Smooth muscle cell (in vitro differentiated cells): ENCODE results near the gene ATP13A1. TPM values are rescaled to one million over a fixed set of nuclear protein-coding genes. Genes with fewer than 3 reads are reported as not detected.
"Not testable (repeated sequence)": the region's sequence is repeated elsewhere in the genome, so short reads cannot be mapped to it uniquely, and the experiment has no call there.

Experiments used
- DNase-seq: peaks from one replicate; lab custom pipeline; 2025; ENCODE audit not compliant: unreplicated experiment; lab: John Stamatoyannopoulos, UW
- H2AFZ ChIP-seq: fragments of 200-600 bp; sonication (generic); 2 replicates; pipeline ENCODE4 v1.6.0; 2016; ENCODE audit warnings: antibody characterized with exemption, low read depth, mild to moderate bottlenecking
- H3F3A ChIP-seq: fragments of 200-600 bp; sonication (generic); 2 replicates; pipeline ENCODE4 v1.6.0; 2017; ENCODE audit warnings: antibody characterized with exemption, low read depth
- H3K27ac ChIP-seq: fragments of 200-600 bp; sonication (generic); 2 replicates; pipeline ENCODE4 v1.5.1; 2016; ENCODE audit warnings: low read depth, mild to moderate bottlenecking
- H3K27me3 ChIP-seq: fragments of 200-600 bp; sonication (generic); 2 replicates; pipeline ENCODE4 v1.6.1; 2016; ENCODE audit warnings: low read depth, mild to moderate bottlenecking
- H3K36me3 ChIP-seq: fragments of 200-600 bp; sonication (generic); 2 replicates; pipeline ENCODE4 v1.5.1; 2016; ENCODE audit warnings: low read depth
- H3K4me1 ChIP-seq: fragments of 200-600 bp; sonication (generic); 2 replicates; pipeline ENCODE4 v1.5.1; 2016; ENCODE audit warnings: low read depth
- H3K4me2 ChIP-seq: fragments of 200-600 bp; sonication (generic); 2 replicates; pipeline ENCODE4 v1.6.0; 2016; ENCODE audit warnings: mild to moderate bottlenecking
- H3K4me3 ChIP-seq: fragments of 200-600 bp; sonication (generic); 2 replicates; pipeline ENCODE4 v1.5.1; 2016; ENCODE audit warnings: mild to moderate bottlenecking
- H3K79me2 ChIP-seq: fragments of 200-600 bp; sonication (generic); 2 replicates; pipeline ENCODE4 v1.6.0; 2016; ENCODE audit warnings: low read depth, mild to moderate bottlenecking
- H3K9ac ChIP-seq: fragments of 200-600 bp; sonication (generic); 2 replicates; pipeline ENCODE4 v1.6.0; 2016; ENCODE audit warnings: low read depth
- H3K9me3 ChIP-seq: fragments of 200-600 bp; sonication (generic); replicated peaks from 2 replicates; pipeline ENCODE4 v1.5.1; 2016; ENCODE audit warnings: low read depth
- H4K20me1 ChIP-seq: fragments of 200-600 bp; sonication (generic); 2 replicates; pipeline ENCODE4 v1.6.0; 2016; ENCODE audit warnings: low read depth
- WGBS: methylation state at CpG from one replicate; pipeline ENCODE4 v1.1.7; 2016; ENCODE audit warnings: low lambda C conversion rate; 5-methylcytosine and 5-hydroxymethylcytosine counted together
- polyA plus RNA-seq: library from polyadenylated mRNA; unstranded; fragments of >200 nt; fragmentation: Nextera tagmentation; extraction: Ambion mirVana; gene quantifications from 2 replicates; pipeline ENCODE4 v1.2.1, GENCODE V29; 2016
- small RNA-seq: library from RNA; depleted of rRNA; stranded (forward); fragments of <200 nt; gene quantifications from one replicate; pipeline ENCODE3, GENCODE V24; 2014
- total RNA-seq: library from RNA; depleted of rRNA; stranded (reverse); fragments of >200 nt; gene quantifications from 2 replicates; pipeline ENCODE4 v1.2.3, GENCODE V29; 2014
- TF ChIP-seq, protein P1 (sequence below): fragments of 200-600 bp; sonication (generic); IDR thresholded peaks from 2 replicates; pipeline ENCODE4 v1.5.1; 2017; ENCODE audit warnings: borderline replicate concordance, mild to moderate bottlenecking, antibody characterized with exemption; ENCODE audit not compliant: insufficient read depth, poor library complexity, severe bottlenecking

Gene ATP13A1
- total and polyA plus RNA-seq, 2 experiments from 2014 or later, result 48.1 to 51.4 TPM

- Histone ChIP-seq H3K9ac (no peak overlapping the region), H3K79me2 (no peaks in the 10 kb centered on the region), H3F3A (no peaks in the 10 kb centered on the region), H3K4me1 (no peaks in the 10 kb centered on the region), H3K4me3 (no peak overlapping the region), H3K9me3 (no peaks in the 10 kb centered on the region), H4K20me1 (no peaks in the 10 kb centered on the region), H3K27me3 (no peaks in the 10 kb centered on the region), H3K27ac (no peak overlapping the region), H3K4me2 (no peak overlapping the region), H2AFZ (no peak overlapping the region), H3K36me3 (no peaks in the 10 kb centered on the region)
- DNase-seq, result no peak
- TF ChIP-seq, protein P1, sequence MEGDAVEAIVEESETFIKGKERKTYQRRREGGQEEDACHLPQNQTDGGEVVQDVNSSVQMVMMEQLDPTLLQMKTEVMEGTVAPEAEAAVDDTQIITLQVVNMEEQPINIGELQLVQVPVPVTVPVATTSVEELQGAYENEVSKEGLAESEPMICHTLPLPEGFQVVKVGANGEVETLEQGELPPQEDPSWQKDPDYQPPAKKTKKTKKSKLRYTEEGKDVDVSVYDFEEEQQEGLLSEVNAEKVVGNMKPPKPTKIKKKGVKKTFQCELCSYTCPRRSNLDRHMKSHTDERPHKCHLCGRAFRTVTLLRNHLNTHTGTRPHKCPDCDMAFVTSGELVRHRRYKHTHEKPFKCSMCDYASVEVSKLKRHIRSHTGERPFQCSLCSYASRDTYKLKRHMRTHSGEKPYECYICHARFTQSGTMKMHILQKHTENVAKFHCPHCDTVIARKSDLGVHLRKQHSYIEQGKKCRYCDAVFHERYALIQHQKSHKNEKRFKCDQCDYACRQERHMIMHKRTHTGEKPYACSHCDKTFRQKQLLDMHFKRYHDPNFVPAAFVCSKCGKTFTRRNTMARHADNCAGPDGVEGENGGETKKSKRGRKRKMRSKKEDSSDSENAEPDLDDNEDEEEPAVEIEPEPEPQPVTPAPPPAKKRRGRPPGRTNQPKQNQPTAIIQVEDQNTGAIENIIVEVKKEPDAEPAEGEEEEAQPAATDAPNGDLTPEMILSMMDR, result no peak
- 81% methylated on average over 9 of the region's 9 CpGs for WGBS
These were observed 61.3 kb downstream of the ATP13A1 start for GRCh38 chr19:19602136-19602712.

DNA sequence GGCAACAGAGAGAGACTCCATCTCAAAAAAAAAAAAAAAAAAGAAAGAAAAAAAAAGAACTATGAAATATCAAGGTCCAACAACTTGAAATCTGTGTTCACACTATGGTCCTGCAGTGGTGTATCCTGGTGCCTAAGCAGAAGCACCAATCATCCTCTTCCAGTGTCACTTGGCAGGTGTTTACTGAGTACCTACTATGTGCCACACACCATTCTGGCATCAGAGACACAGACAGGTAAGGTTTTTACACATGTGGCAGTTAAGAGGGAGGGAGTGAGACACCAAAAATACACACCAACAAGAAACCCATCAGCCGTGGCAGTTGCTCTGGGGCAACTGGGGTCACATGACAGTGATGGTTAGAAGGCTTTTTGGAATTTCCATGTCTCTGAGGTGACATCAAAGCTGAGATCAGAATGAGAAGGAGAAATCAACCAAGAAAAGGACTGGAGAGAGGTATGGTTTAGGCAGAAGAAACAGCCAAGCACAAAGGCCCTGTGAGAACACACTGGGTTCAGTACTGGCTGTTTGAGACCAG lies 62.6 kb downstream of the ATP13A1 start:
- TF ChIP-seq, protein P1, result no peak
- WGBS, result 97% methylated on average over 1 of the region's 1 CpG
- Histone ChIP-seq H2AFZ (no peak overlapping the region), H3K9me3 (no peaks in the 10 kb centered on the region), H3K36me3 (no peaks in the 10 kb centered on the region), H3K4me1 (no peaks in the 10 kb centered on the region), H3K4me3 (no peak overlapping the region), H3K4me2 (no peak overlapping the region), H3K9ac (no peak overlapping the region), H3K79me2 (no peaks in the 10 kb centered on the region), H4K20me1 (no peaks in the 10 kb centered on the region), H3K27ac (no peak overlapping the region), H3K27me3 (no peaks in the 10 kb centered on the region), H3F3A (no peaks in the 10 kb centered on the region)
- DNase-seq, result no peak

DNA sequence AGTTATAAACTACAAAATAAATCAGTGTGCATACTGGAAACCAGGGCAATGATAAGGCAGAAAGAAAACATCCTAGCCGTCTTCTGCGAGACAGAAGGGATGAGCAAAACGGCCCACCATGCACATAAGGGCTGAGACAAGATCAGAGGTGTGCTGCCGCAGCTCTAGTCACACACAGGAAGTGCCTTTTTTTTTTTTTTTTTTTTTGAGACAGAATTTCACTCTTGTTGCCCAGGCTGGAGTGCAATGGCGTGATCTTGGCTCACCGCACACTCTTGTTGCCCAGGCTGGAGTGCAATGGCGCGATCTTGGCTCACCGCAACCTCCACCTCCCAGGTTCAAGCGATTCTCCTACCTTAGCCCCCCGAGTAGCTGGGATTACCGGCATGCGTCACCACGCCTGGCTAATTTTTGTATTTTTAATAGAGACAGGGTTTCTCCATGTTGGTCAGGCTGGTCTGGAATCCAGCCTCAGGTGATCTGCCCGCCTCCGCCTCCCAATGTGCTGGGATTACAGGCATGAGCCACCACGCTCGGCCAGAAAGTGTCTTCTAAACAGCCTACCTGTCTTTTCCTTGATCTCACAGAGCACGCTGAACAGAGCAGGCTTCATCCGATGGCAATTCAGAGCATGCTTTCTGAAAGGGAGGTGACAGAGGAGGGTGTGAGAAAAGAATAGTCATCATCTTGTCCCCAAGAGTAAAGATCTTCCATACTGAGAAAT lies 64.6 kb downstream of the ATP13A1 start:
- H4K20me1 ChIP-seq, H3K27ac ChIP-seq, H3K4me3 ChIP-seq, H2AFZ ChIP-seq, H3K27me3 ChIP-seq, H3K9me3 ChIP-seq, DNase-seq, H3K4me2 ChIP-seq, H3F3A ChIP-seq, H3K36me3 ChIP-seq, H3K9ac ChIP-seq, H3K4me1 ChIP-seq, H3K79me2 ChIP-seq: not testable (repeated sequence)
- WGBS, result 95% methylated on average over 20 of the region's 20 CpGs

DNA sequence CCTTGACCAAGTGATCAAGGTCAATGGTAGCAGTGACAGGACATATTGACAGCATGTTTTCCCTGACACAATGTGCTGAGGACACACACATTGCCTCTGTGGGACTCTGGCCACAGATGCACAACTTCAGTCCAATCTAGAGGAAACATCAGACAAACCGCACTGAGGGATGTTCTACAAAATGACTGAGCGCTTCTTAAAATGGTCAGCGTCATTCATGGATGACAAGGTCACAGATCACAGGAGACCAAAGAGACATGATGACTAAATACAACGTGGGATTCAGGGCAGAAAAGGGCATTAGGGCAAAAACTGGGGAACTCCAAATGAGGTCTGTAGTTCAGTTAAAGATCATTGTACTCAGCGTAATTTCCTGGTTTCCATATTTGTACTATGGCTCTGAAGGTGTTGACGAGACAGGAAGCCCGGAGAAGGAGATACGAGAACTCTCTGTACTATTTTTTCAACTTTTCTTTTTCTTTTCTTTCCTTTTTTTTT lies 65.6 kb downstream of the ATP13A1 start:
- H3K9ac ChIP-seq, result no peak overlapping the region
- H3K4me1 ChIP-seq, result no peaks in the 10 kb centered on the region
- no peaks in the 10 kb centered on the region for H3K27me3 ChIP-seq
- H3K27ac ChIP-seq, result no peak overlapping the region
- no peaks in the 10 kb centered on the region for H4K20me1 ChIP-seq
- H3K36me3 ChIP-seq, result no peaks in the 10 kb centered on the region
- no peaks in the 10 kb centered on the region for H3F3A ChIP-seq
- TF ChIP-seq, protein P1, result no peak
- WGBS, result 95% methylated on average over 8 of the region's 8 CpGs
- no peak overlapping the region for H3K4me2 ChIP-seq
- no peaks in the 10 kb centered on the region for H3K9me3 ChIP-seq
- no peaks in the 10 kb centered on the region for H3K79me2 ChIP-seq
- DNase-seq, result no peak
- no peak overlapping the region for H3K4me3 ChIP-seq
- H2AFZ ChIP-seq, result no peak overlapping the region

Small RNAs within 50 kb of the gene (small RNA-seq; reads per million reads assigned to genes)
- 0.13 reads per million for gene AC011458.2

Other genes starting within 250 kb of the ATP13A1 start
- gene TSSK6, start 148.1 kb downstream of the ATP13A1 start, total RNA-seq, result 1.3 and 5.4 TPM in 2 replicates
- 0.31 and 0.49 TPM in 2 replicates for gene TSSK6, start 148.1 kb downstream of the ATP13A1 start, polyA plus RNA-seq
- gene NDUFA13, start 147.5 kb downstream of the ATP13A1 start, total RNA-seq, result 42.3 and 51.8 TPM in 2 replicates
- 559 and 575 TPM in 2 replicates for gene NDUFA13, start 147.5 kb downstream of the ATP13A1 start, polyA plus RNA-seq
- 2.2 TPM in 2 replicates for gene YJEFN3, start 134.8 kb downstream of the ATP13A1 start, total RNA-seq
- gene YJEFN3, start 134.8 kb downstream of the ATP13A1 start, polyA plus RNA-seq, result 5.8 and 11.1 TPM in 2 replicates
- 27.2 and 31.0 TPM in 2 replicates for gene CILP2, start 125.4 kb downstream of the ATP13A1 start, total RNA-seq
- gene CILP2, start 125.4 kb downstream of the ATP13A1 start, polyA plus RNA-seq, result 62.2 and 95.0 TPM in 2 replicates
- 2.5 TPM in 1 of 2 replicates, not detected in the other for gene PBX4, start 45.0 kb downstream of the ATP13A1 start, total RNA-seq
- 1.7 and 4.5 TPM in 2 replicates for gene PBX4, start 45.0 kb downstream of the ATP13A1 start, polyA plus RNA-seq
- 13.2 and 15.1 TPM in 2 replicates for gene LPAR2, start 35.5 kb downstream of the ATP13A1 start, total RNA-seq
- 20.1 and 24.5 TPM in 2 replicates for gene LPAR2, start 35.5 kb downstream of the ATP13A1 start, polyA plus RNA-seq
- gene GMIP, start 20.0 kb downstream of the ATP13A1 start, total RNA-seq, result 3.9 and 8.0 TPM in 2 replicates
- 19.5 and 19.8 TPM in 2 replicates for gene GMIP, start 20.0 kb downstream of the ATP13A1 start, polyA plus RNA-seq
- gene ZNF101, start 5.2 kb upstream of the ATP13A1 start, total RNA-seq, result 5.4 and 6.6 TPM in 2 replicates
- gene ZNF101, start 5.2 kb upstream of the ATP13A1 start, polyA plus RNA-seq, result 0.83 and 2.8 TPM in 2 replicates
- 3.8 and 7.6 TPM in 2 replicates for gene ZNF14, start 69.4 kb upstream of the ATP13A1 start, total RNA-seq
- 1.2 and 2.4 TPM in 2 replicates for gene ZNF14, start 69.4 kb upstream of the ATP13A1 start, polyA plus RNA-seq
- gene ZNF506, start 158.1 kb upstream of the ATP13A1 start, total RNA-seq, result 27.7 and 41.9 TPM in 2 replicates
- gene ZNF506, start 158.1 kb upstream of the ATP13A1 start, polyA plus RNA-seq, result 6.7 and 10.6 TPM in 2 replicates
- gene ZNF253, start 202.2 kb upstream of the ATP13A1 start, total RNA-seq, result 11.7 and 17.1 TPM in 2 replicates
- 3.2 and 7.9 TPM in 2 replicates for gene ZNF253, start 202.2 kb upstream of the ATP13A1 start, polyA plus RNA-seq
- 36.7 and 41.6 TPM in 2 replicates for gene ZNF93, start 237.3 kb upstream of the ATP13A1 start, total RNA-seq
- 18.3 and 23.0 TPM in 2 replicates for gene ZNF93, start 237.3 kb upstream of the ATP13A1 start, polyA plus RNA-seq